Iris pigment epithelial cell (primary cell): ENCODE measurements around the gene COX4I2.
"Not testable (repeated sequence)": the region's sequence is repeated elsewhere in the genome, so short reads cannot be mapped to it uniquely, and the experiment has no call there.

Experiments used
- DNase-seq: peaks from one replicate; pipeline ENCODE4 v3.0.0-alpha.2; 2011; ENCODE audit warnings: low read depth

The COX4I2 gene

GRCh38 chr20:31637660-31638059 is at the start of gene COX4I2:
Gene COX4I2 (plus strand): TSS chr20:31637912. CDS start chr20:31639018, 1,106 bp downstream.
- no peak for DNase-seq

GRCh38 chr20:31590717-31591225 is 46.9 kb upstream of the COX4I2 start:
- DNase-seq = no peak

- DNase-seq = peak; percentile 82
Measured at GRCh38 chr20:31593221-31594001, 44.3 kb upstream of the COX4I2 start.

GRCh38 chr20:31594002-31594557 is 43.6 kb upstream of the COX4I2 start:
- DNase-seq = no peak

- no peak for DNase-seq
Measured at GRCh38 chr20:31594558-31595379, 42.9 kb upstream of the COX4I2 start.

GRCh38 chr20:31595380-31595653 is 42.4 kb upstream of the COX4I2 start:
- DNase-seq = no peak

- peak; percentile 73 for DNase-seq
Measured at GRCh38 chr20:31595654-31596411, 41.9 kb upstream of the COX4I2 start.

- not testable (repeated sequence) for DNase-seq
Measured at GRCh38 chr20:31596412-31596715, 41.3 kb upstream of the COX4I2 start.

- DNase-seq = no peak
Measured at GRCh38 chr20:31596831-31597480, 40.8 kb upstream of the COX4I2 start.

GRCh38 chr20:31597481-31597855 is 40.2 kb upstream of the COX4I2 start:
- DNase-seq = no peak

- no peak for DNase-seq
Measured at GRCh38 chr20:31602431-31602778, 35.3 kb upstream of the COX4I2 start.

- peak; percentile 89 for DNase-seq
Measured at GRCh38 chr20:31602779-31603441, 34.8 kb upstream of the COX4I2 start.

- DNase-seq = peak; percentile 97
Measured at GRCh38 chr20:31603822-31604566, 33.7 kb upstream of the COX4I2 start.

- no peak for DNase-seq
Measured at GRCh38 chr20:31604567-31605030, 33.1 kb upstream of the COX4I2 start.

- peak; percentile 96 for DNase-seq
Measured at GRCh38 chr20:31605031-31605901, 32.4 kb upstream of the COX4I2 start, which contains the start of gene ID1. Gene ID1 (plus strand): TSS chr20:31605289. CDS start chr20:31605388, 99 bp downstream.

- DNase-seq = peak; percentile 41
Measured at GRCh38 chr20:31605902-31606803, 31.6 kb upstream of the COX4I2 start.

GRCh38 chr20:31606804-31607639 is 30.7 kb upstream of the COX4I2 start:
- DNase-seq = peak; percentile 79
